ENCODE results near the gene NFE2L1. TPM values are rescaled to one million over a fixed set of nuclear protein-coding genes. Genes with fewer than 3 reads are reported as not detected.

Gene NFE2L1
- total and polyA plus RNA-seq, 2 of the 8 experiments (the other 6 are each of a cell fraction or from before 2014, with no cell fraction given): 140 to 143 TPM

GRCh38 chr17:48100591-48101011 is 52.4 kb downstream of the NFE2L1 start (continued):
- TF ChIP-seq SP1 (IDR thresholded peaks at IDR 0.05; ENCODE audit: low read depth, low read length) (0 out of 2 replicates have a peak, but pooled peaks have one; percentile 20), HDAC2 (IDR thresholded peaks at IDR 0.05; ENCODE audit: borderline replicate concordance in 1 of 2, low read depth in 2 of 2, low read length in 2 of 2) (no peak), CTCF (IDR thresholded peaks at IDR 0.05; ENCODE audit: control extremely low read depth in 1 of 3, insufficient read depth in 1 of 3, low read depth in 1 of 3, low read length in 3 of 3) (0 out of 4 replicates have a peak, but pooled peaks of 1 of the 3 experiments have one; percentile 3)

All from H1 (cell line).